22Rv1 (cell line): ENCODE results near the gene STUM.

ENCODE experiments used
- ZFX ChIP-seq: fragments of 450-650 bp; IDR thresholded peaks from 2 replicates; pipeline ENCODE4 v1.6.1; 2017; ENCODE audit warnings: antibody characterized with exemption, borderline replicate concordance
- TF ChIP-seq, protein P1 (sequence below): fragments of 450-650 bp; IDR thresholded peaks from 2 replicates; pipeline ENCODE4 v1.5.1; 2017; ENCODE audit warnings: mild to moderate bottlenecking

DNA sequence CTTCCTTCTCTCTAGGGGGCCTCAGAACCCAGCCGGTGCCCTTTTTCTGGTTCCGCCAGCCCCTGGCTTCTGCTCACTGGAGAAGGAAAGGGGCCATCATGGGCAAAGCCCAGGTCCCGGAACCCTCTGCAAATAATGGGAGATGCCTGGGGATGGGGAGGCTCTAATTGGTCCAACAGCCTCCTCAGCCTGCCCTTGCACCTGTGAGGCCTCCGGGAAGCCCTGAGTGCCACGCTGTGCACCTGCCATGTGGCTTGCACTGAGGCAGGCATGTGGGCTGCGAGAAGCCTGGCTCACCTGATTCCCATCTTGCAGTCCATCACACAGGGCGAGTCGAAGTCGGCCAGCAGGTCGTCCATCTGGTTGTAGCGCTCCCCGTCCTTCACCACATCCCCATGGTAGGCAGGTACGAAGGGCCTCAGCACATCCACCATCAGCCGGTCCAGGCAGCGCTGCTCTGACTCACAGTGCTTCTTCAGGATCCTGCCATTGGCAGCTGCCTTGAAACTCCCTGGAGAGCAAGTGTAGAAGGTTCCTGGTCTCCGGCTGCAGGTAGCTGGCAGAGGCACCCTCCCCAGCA, 98.4 kb downstream of the STUM start:
- TF ChIP-seq, protein P1, sequence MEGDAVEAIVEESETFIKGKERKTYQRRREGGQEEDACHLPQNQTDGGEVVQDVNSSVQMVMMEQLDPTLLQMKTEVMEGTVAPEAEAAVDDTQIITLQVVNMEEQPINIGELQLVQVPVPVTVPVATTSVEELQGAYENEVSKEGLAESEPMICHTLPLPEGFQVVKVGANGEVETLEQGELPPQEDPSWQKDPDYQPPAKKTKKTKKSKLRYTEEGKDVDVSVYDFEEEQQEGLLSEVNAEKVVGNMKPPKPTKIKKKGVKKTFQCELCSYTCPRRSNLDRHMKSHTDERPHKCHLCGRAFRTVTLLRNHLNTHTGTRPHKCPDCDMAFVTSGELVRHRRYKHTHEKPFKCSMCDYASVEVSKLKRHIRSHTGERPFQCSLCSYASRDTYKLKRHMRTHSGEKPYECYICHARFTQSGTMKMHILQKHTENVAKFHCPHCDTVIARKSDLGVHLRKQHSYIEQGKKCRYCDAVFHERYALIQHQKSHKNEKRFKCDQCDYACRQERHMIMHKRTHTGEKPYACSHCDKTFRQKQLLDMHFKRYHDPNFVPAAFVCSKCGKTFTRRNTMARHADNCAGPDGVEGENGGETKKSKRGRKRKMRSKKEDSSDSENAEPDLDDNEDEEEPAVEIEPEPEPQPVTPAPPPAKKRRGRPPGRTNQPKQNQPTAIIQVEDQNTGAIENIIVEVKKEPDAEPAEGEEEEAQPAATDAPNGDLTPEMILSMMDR: no peak
- no peak for TF ChIP-seq ZFX
